Vagina (tissue), 2 donors: ENCODE data around the gene CD226.

Source experiments
- CTCF ChIP-seq, 3 experiments: fragments of 450-650 bp in 2 of 3; fragments of 200-600 bp in 1 of 3; sonication (generic) in 1 of 3; IDR thresholded peaks; one replicate each; pipeline ENCODE4 v1.5.1; 2017 to 2019; ENCODE audit warnings: antibody characterized with exemption in 3 of 3, mild to moderate bottlenecking in 2 of 3, moderate library complexity in 2 of 3
- POLR2A ChIP-seq, 2 donors: fragments of 450-650 bp; IDR thresholded peaks; one replicate each; pipeline ENCODE4 v1.6.1; 2017; ENCODE audit warnings: antibody characterized with exemption in 2 of 2, mild to moderate bottlenecking in 2 of 2, moderate library complexity in 2 of 2
- POLR2AphosphoS5 ChIP-seq, 2 donors: sonication (generic); formaldehyde crosslinking; IDR thresholded peaks; one replicate each; pipeline ENCODE4 v1.9.0; 2017; ENCODE audit warnings: antibody characterized with exemption in 2 of 2, mild to moderate bottlenecking in 2 of 2, low read depth in 1 of 2; ENCODE audit not compliant: insufficient read depth in 1 of 2

- TF ChIP-seq CTCF (IDR thresholded peaks at IDR 0.05) (no peak), POLR2A (IDR thresholded peaks at IDR 0.05) (no peak), POLR2AphosphoS5 (IDR thresholded peaks at IDR 0.05; ENCODE audit: insufficient read depth in 1 of 2, low read depth in 1 of 2) (no peak)
These were observed 108.9 kb downstream of the CD226 start for GRCh38 chr18:69838620-69839411.
